ENCODE data around the gene SPCS2. TPM values are rescaled to one million over a fixed set of nuclear protein-coding genes. Genes with fewer than 3 reads are reported as not detected.

The SPCS2 gene
- total and polyA plus RNA-seq, 7 donors: 51.1 to 132 (median 78.9) TPM

GRCh38 chr11:74937696-74938475 lies 11.2 kb upstream of the SPCS2 start:
- no peaks in the 10 kb centered on the region for H3K9me3 ChIP-seq
- no peak for TF ChIP-seq CTCF (IDR thresholded peaks at IDR 0.05)
- H3K27ac ChIP-seq: no peak overlapping the region
- no peaks in the 10 kb centered on the region for H3K27me3 ChIP-seq (ENCODE audit: insufficient read depth in 3 of 3, low read length in 2 of 3)
- intact Hi-C loops (cut with DNase I): no loop called here
- ATAC-seq: no peak
- H3K36me3 ChIP-seq (ENCODE audit: insufficient read depth in 1 of 2, low read depth in 1 of 2): peaks cover 14 to 76% of the 10 kb centered on the region in 2 donors
- H3K4me3 ChIP-seq: no peak overlapping the region
- 88 to 93% (median 92%) methylated on average over 5 of the region's 5 CpGs for WGBS, 3 donors
- no peak for DNase-seq
- H3K4me1 ChIP-seq: no peaks in the 10 kb centered on the region

DNA sequence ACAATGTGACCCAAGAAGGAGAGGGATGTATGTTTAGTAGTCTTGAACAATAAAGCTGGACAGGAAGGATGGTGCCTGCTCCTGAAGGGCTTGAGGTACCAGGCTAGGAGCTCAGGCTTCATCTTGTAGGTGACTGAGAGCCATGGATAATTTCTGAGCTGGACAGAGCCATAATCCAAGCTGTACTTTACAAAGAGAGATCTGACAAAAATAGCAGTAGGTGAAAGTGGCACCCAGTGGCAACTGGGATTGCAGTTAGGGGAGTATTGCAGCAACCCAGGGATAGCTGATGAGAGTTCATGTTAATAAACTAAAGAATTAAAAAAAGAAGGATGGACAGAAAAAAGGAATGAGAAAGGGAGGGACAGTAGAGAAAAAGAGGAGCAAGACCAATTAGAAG lies 7.6 kb upstream of the SPCS2 start:
- no peak overlapping the region for H3K4me3 ChIP-seq
- H3K4me1 ChIP-seq: no peaks in the 10 kb centered on the region
- no peak overlapping the region for H3K27ac ChIP-seq
- no peaks in the 10 kb centered on the region for H3K27me3 ChIP-seq (ENCODE audit: insufficient read depth in 3 of 3, low read length in 2 of 3)
- TF ChIP-seq CTCF (IDR thresholded peaks at IDR 0.05): no peak
- peaks cover 13 to 52% of the 10 kb centered on the region in 2 donors for H3K36me3 ChIP-seq (ENCODE audit: insufficient read depth in 1 of 2, low read depth in 1 of 2)
- intact Hi-C loops (cut with DNase I): no loop called here
- no peaks in the 10 kb centered on the region for H3K9me3 ChIP-seq
- ATAC-seq (no peak), DNase-seq (no peak)

- Histone ChIP-seq H3K4me1 (no peaks in the 10 kb centered on the region), H3K27ac (no peak overlapping the region), H3K36me3 (ENCODE audit: insufficient read depth in 1 of 2, low read depth in 1 of 2) (peaks cover 10 to 50% of the 10 kb centered on the region in 2 donors), H3K9me3 (no peaks in the 10 kb centered on the region), H3K27me3 (ENCODE audit: insufficient read depth in 3 of 3, low read length in 2 of 3) (no peaks in the 10 kb centered on the region), H3K4me3 (no peak overlapping the region)
- WGBS, 3 donors: 74 to 89% (median 79%) methylated on average over 5 of the region's 5 CpGs
- peak in 3 of 4 donors; percentile 54 to 66 (median 57) for ATAC-seq
- no peak for TF ChIP-seq CTCF (IDR thresholded peaks at IDR 0.05)
- no peak for DNase-seq
- intact Hi-C loops (cut with DNase I): no loop called here
Observed at GRCh38 chr11:74942073-74942759, 6.8 kb upstream of the SPCS2 start.

DNA sequence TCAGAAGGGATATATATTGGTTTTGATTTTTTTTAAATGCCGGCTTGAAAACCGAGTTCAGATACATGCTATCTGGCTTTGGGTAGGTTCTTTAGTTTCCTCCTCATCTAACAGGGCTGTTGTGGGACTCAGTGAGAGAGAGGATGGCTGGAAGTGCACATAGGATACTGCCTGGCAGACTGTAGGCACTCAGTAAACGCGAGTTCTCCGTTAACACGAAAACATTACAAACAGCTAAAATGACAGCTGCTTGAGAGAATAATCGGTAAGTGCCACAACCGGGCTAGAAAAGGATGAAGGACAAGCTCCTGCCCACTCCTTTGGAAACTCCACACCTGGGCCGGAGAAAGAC lies 544 bp upstream of the SPCS2 start:
- H3K27ac ChIP-seq: peak overlapping the region; percentile 89
- ATAC-seq: peak; percentile 15 to 48 (median 22)
- intact Hi-C loops (cut with DNase I): loop anchor here (2.0 to 5.0 kb wide), 3 partner anchors 39 to 64 kb away; partner anchors contain the start of gene NEU3 (in 2 of the 2)

More for the DNA sequence above, 544 bp upstream of the SPCS2 start:
- Histone ChIP-seq H3K9me3 (no peaks in the 10 kb centered on the region), H3K36me3 (ENCODE audit: insufficient read depth in 1 of 2, low read depth in 1 of 2) (peaks cover 0 to 22% of the 10 kb centered on the region in 2 donors), H3K4me1 (peaks cover 19% of the 10 kb centered on the region), H3K27me3 (ENCODE audit: insufficient read depth in 3 of 3, low read length in 2 of 3) (no peaks in the 10 kb centered on the region), H3K4me3 (peak overlapping the region; percentile 84)
- no peak for TF ChIP-seq CTCF (IDR thresholded peaks at IDR 0.05)
- DNase-seq: no peak
- 0 to 1% (median 1%) methylated on average over 9 of the region's 9 CpGs for WGBS, 3 donors

Measured in psoas muscle (tissue), 8 donors.